WTC11 (cell line): ENCODE measurements around the gene TMEM95.

ENCODE experiments used
- ATF3 ChIP-seq: sonication (generic); formaldehyde crosslinking; conservative IDR thresholded peaks from 2 replicates; pipeline ENCODE4 v1.8.1; 2022; ENCODE audit warnings: mild to moderate bottlenecking, missing genetic modification reagents
- CDX4 ChIP-seq: fragments of 250-450 bp; sonication (Bioruptor Pico); IDR thresholded peaks from 2 replicates; pipeline ENCODE4 v1.9.0; 2021; ENCODE audit warnings: moderate library complexity, mild to moderate bottlenecking, inconsistent platforms, borderline replicate concordance
- CTCF ChIP-seq: fragments of 200-600 bp; IDR thresholded peaks from 2 replicates; pipeline ENCODE4 v1.8.0; 2022; ENCODE audit warnings: antibody characterized with exemption
- GABPB1 ChIP-seq: sonication (generic); formaldehyde crosslinking; IDR thresholded peaks from 2 replicates; pipeline ENCODE4 v1.8.1; 2023; ENCODE audit warnings: mild to moderate bottlenecking, missing genetic modification reagents
- MAX ChIP-seq: sonication (generic); formaldehyde crosslinking; IDR thresholded peaks from 2 replicates; pipeline ENCODE4 v1.8.0; 2022; ENCODE audit warnings: mild to moderate bottlenecking, missing genetic modification reagents
- MYBL2 ChIP-seq: sonication (generic); formaldehyde crosslinking; IDR thresholded peaks from 2 replicates; pipeline ENCODE4 v1.8.1; 2023; ENCODE audit warnings: mild to moderate bottlenecking, moderate library complexity, missing genetic modification reagents
- NFYB ChIP-seq: sonication (generic); formaldehyde crosslinking; conservative IDR thresholded peaks from 2 replicates; pipeline ENCODE4 v1.8.0; 2022; ENCODE audit warnings: low read depth, missing genetic modification reagents
- RELA ChIP-seq: sonication (generic); formaldehyde crosslinking; IDR thresholded peaks from 2 replicates; pipeline ENCODE4 v1.8.1; 2022; ENCODE audit warnings: missing genetic modification reagents, mild to moderate bottlenecking, borderline replicate concordance
- SP1 ChIP-seq: sonication (generic); formaldehyde crosslinking; conservative IDR thresholded peaks from 2 replicates; pipeline ENCODE4 v1.8.1; 2022; ENCODE audit warnings: missing genetic modification reagents
- USF2 ChIP-seq: sonication (generic); formaldehyde crosslinking; IDR thresholded peaks from 2 replicates; pipeline ENCODE4 v1.8.1; 2023; ENCODE audit warnings: mild to moderate bottlenecking, missing genetic modification reagents, moderate library complexity

- no peak for TF ChIP-seq CTCF
- no peak for TF ChIP-seq GABPB1
- no peak for TF ChIP-seq MAX (CRISPR knock-in tag)
- no peak for TF ChIP-seq RELA (CRISPR knock-in tag)
- no peak for TF ChIP-seq CDX4 (CRISPR knock-in tag)
- no peak for TF ChIP-seq NFYB (CRISPR knock-in tag)
- no peak for TF ChIP-seq SP1 (CRISPR knock-in tag)
- no peak for TF ChIP-seq USF2
- TF ChIP-seq ATF3 (CRISPR knock-in tag) = no peak
- TF ChIP-seq MYBL2 (CRISPR knock-in tag) = no peak
These were observed 27.9 kb upstream of the TMEM95 start for GRCh38 chr17:7327056-7327455.
